Calu3 (cell line): ENCODE measurements around the gene PGM3. TPM values are rescaled to one million over a fixed set of nuclear protein-coding genes. Genes with fewer than 3 reads are reported as not detected.

Experiments used
- BruUV-seq: library from RNA; stranded (reverse); fragments of 400-500 nt; replicated peaks from 2 replicates; lab custom pipeline; 2021; lab: Mats Ljungman, UMichigan
- CTCF ChIA-PET: fragments of 300-600 bp; sonication (Branson Sonifier 250); formaldehyde crosslinking; loops from one replicate; lab custom pipeline; 2022; ENCODE audit warnings: antibody characterized with exemption; lab: Charles Lee
- DNase-seq: peaks from one replicate; pipeline ENCODE4 v3.0.0; 2022
- H3K27ac Mint-ChIP-seq: one replicate; pipeline ENCODE4 v1.8.0; 2022; ENCODE audit warnings: mixed read lengths; ENCODE audit not compliant: unreplicated experiment
- H3K27me3 Mint-ChIP-seq: one replicate; pipeline ENCODE4 v1.8.0; 2022; ENCODE audit warnings: mixed read lengths; ENCODE audit not compliant: unreplicated experiment
- H3K36me3 Mint-ChIP-seq: one replicate; pipeline ENCODE4 v1.8.0; 2022; ENCODE audit warnings: mild to moderate bottlenecking, moderate library complexity, mixed read lengths; ENCODE audit not compliant: insufficient read depth, unreplicated experiment
- H3K4me1 Mint-ChIP-seq: one replicate; pipeline ENCODE4 v1.8.0; 2022; ENCODE audit warnings: mild to moderate bottlenecking, low read depth, mixed read lengths; ENCODE audit not compliant: unreplicated experiment
- H3K4me3 Mint-ChIP-seq: one replicate; pipeline ENCODE4 v1.8.0; 2022; ENCODE audit warnings: mild to moderate bottlenecking, low read depth, moderate library complexity, mixed read lengths; ENCODE audit not compliant: unreplicated experiment
- H3K9me3 Mint-ChIP-seq: one replicate; pipeline ENCODE4 v1.8.0; 2022; ENCODE audit warnings: low read depth, mixed read lengths; ENCODE audit not compliant: unreplicated experiment
- intact Hi-C: fragments of 100-400 bp; cut with micrococcal nuclease; formaldehyde crosslinking; loops from one replicate; pipeline ENCODE4 v1.10.0; 2022; ENCODE audit not compliant: unreplicated experiment
- total RNA-seq: library from RNA; stranded (reverse); gene quantifications from 2 replicates; pipeline ENCODE4 v1.2.3, GENCODE V29; 2022
- TF ChIP-seq, protein P1 (sequence below): fragments of 200-600 bp; IDR thresholded peaks from one replicate; pipeline ENCODE4 v1.8.0; 2022; ENCODE audit warnings: antibody characterized with exemption; ENCODE audit not compliant: unreplicated experiment

PGM3 gene
- total RNA-seq, 1 experiment from 2014 or later: 46.6 TPM

DNA sequence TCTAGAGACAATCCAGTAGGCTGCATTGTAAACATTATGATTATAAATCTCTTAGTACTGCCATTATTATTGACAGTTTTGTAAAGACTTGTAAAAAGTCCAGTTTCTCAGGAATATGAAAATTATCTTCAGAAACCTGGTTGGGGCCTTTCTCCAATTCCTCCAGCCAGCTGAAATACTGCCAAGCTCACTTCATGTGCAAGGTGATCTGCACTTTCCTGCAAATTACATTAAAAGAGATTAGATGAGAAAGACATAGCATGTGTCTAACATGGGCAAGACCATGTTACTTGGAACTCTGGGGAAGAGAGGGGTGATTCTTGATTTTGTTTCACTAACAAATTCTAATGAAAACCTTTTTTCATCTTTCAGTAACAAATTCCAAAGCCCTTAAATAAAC, 24.0 kb downstream of the PGM3 start:
- H3K4me1 Mint-ChIP-seq: no peaks in the 10 kb centered on the region
- H3K36me3 Mint-ChIP-seq: peaks cover 32% of the 10 kb centered on the region
- intact Hi-C loops: no loop called here
- H3K27ac Mint-ChIP-seq: no peak overlapping the region
- H3K27me3 Mint-ChIP-seq: no peaks in the 10 kb centered on the region
- no TSS peak for BruUV-seq
- TF ChIP-seq, protein P1, sequence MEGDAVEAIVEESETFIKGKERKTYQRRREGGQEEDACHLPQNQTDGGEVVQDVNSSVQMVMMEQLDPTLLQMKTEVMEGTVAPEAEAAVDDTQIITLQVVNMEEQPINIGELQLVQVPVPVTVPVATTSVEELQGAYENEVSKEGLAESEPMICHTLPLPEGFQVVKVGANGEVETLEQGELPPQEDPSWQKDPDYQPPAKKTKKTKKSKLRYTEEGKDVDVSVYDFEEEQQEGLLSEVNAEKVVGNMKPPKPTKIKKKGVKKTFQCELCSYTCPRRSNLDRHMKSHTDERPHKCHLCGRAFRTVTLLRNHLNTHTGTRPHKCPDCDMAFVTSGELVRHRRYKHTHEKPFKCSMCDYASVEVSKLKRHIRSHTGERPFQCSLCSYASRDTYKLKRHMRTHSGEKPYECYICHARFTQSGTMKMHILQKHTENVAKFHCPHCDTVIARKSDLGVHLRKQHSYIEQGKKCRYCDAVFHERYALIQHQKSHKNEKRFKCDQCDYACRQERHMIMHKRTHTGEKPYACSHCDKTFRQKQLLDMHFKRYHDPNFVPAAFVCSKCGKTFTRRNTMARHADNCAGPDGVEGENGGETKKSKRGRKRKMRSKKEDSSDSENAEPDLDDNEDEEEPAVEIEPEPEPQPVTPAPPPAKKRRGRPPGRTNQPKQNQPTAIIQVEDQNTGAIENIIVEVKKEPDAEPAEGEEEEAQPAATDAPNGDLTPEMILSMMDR: no peak
- no peak for DNase-seq
- no peak overlapping the region for H3K4me3 Mint-ChIP-seq
- no peaks in the 10 kb centered on the region for H3K9me3 Mint-ChIP-seq
- CTCF ChIA-PET: no interaction called here

- no peak overlapping the region for H3K4me3 Mint-ChIP-seq
- CTCF ChIA-PET: no interaction called here
- H3K36me3 Mint-ChIP-seq: peaks cover 32% of the 10 kb centered on the region
- no peaks in the 10 kb centered on the region for H3K27me3 Mint-ChIP-seq
- H3K4me1 Mint-ChIP-seq: no peaks in the 10 kb centered on the region
- no peaks in the 10 kb centered on the region for H3K9me3 Mint-ChIP-seq
- intact Hi-C loops: no loop called here
- TF ChIP-seq, protein P1: no peak
- H3K27ac Mint-ChIP-seq: no peak overlapping the region
- BruUV-seq: no TSS peak
- no peak for DNase-seq
These were observed 24.5 kb downstream of the PGM3 start for GRCh38 chr6:83168556-83168955.

- H3K9me3 Mint-ChIP-seq: no peaks in the 10 kb centered on the region
- H3K27me3 Mint-ChIP-seq: no peaks in the 10 kb centered on the region
- TF ChIP-seq, protein P1: no peak
- intact Hi-C loops: no loop called here
- no peak overlapping the region for H3K27ac Mint-ChIP-seq
- no TSS peak for BruUV-seq
- peaks cover 32% of the 10 kb centered on the region for H3K36me3 Mint-ChIP-seq
- DNase-seq: no peak
- H3K4me1 Mint-ChIP-seq: no peaks in the 10 kb centered on the region
- CTCF ChIA-PET: no interaction called here
- H3K4me3 Mint-ChIP-seq: no peak overlapping the region
These were observed 25.3 kb downstream of the PGM3 start for GRCh38 chr6:83167726-83168278.

DNA sequence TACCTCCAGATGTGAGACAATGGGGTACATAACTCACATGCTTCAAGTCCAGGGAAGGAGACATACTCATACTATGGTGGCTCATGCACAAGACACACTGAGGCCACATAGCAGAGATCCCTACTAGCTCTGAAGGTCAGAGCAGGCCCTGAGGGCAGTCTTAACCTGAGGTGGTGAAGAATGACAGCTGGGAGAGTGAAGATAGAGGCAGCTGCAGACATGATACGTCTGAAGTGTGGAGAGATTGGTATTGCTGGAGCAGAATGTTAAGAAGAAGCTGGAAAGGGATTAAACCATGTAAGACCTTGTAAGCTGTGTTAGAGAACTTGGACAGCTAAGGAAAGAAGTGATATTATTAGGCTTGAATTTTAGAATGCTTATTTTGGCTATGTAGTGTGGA, 32.9 kb downstream of the PGM3 start:
- BruUV-seq: no TSS peak
- TF ChIP-seq, protein P1: no peak
- no peak overlapping the region for H3K27ac Mint-ChIP-seq
- H3K9me3 Mint-ChIP-seq: no peaks in the 10 kb centered on the region
- no peaks in the 10 kb centered on the region for H3K4me1 Mint-ChIP-seq
- peaks cover 4% of the 10 kb centered on the region for H3K36me3 Mint-ChIP-seq
- no peak overlapping the region for H3K4me3 Mint-ChIP-seq
- intact Hi-C loops: no loop called here
- CTCF ChIA-PET: no interaction called here
- DNase-seq: no peak
- H3K27me3 Mint-ChIP-seq: no peaks in the 10 kb centered on the region
